H9 (cell line): ENCODE measurements around the gene PTPN22. TPM values are rescaled to one million over a fixed set of nuclear protein-coding genes. Genes with fewer than 3 reads are reported as not detected.

Source experiments
- DNase-seq: peaks from one replicate; pipeline ENCODE4 v3.0.0-alpha.2; 2017
- H2AFZ ChIP-seq: one replicate; pipeline ENCODE4 v1.6.1; 2013; ENCODE audit warnings: mild to moderate bottlenecking, low read length, control low read depth, moderate library complexity
- H2AK5ac ChIP-seq: 2 replicates; pipeline ENCODE4 v1.6.1; 2013; ENCODE audit warnings: low read length, control low read depth, mixed read lengths; ENCODE audit not compliant: insufficient read length
- H2BK120ac ChIP-seq: one replicate; pipeline ENCODE4 v1.6.1; 2013; ENCODE audit warnings: low read depth, mild to moderate bottlenecking, low read length, control low read depth, inconsistent platforms; ENCODE audit not compliant: poor library complexity, severe bottlenecking
- H2BK12ac ChIP-seq: 2 replicates; pipeline ENCODE4 v1.6.1; 2013; ENCODE audit warnings: low read length, control low read depth, mixed read lengths, low read depth; ENCODE audit not compliant: insufficient read length
- H2BK15ac ChIP-seq: 2 replicates; pipeline ENCODE4 v1.6.1; 2013; ENCODE audit warnings: low read depth, low read length, control low read depth
- H2BK20ac ChIP-seq: one replicate; pipeline ENCODE4 v1.6.1; 2013; ENCODE audit warnings: low read depth, mild to moderate bottlenecking, low read length, control low read depth, inconsistent platforms; ENCODE audit not compliant: poor library complexity, severe bottlenecking
- H2BK5ac ChIP-seq: 2 replicates; pipeline ENCODE4 v1.6.1; 2013; ENCODE audit warnings: low read length, control low read depth, mixed read lengths; ENCODE audit not compliant: insufficient read length
- H3K14ac ChIP-seq: 2 replicates; pipeline ENCODE4 v1.6.1; 2013; ENCODE audit warnings: low read length, control low read depth; ENCODE audit not compliant: insufficient read depth
- H3K18ac ChIP-seq: 2 replicates; pipeline ENCODE4 v1.6.1; 2013; ENCODE audit warnings: low read depth, mild to moderate bottlenecking, mixed read lengths, low read length, control low read depth; ENCODE audit not compliant: insufficient read length
- H3K23ac ChIP-seq: 2 replicates; pipeline ENCODE4 v1.6.1; 2013; ENCODE audit warnings: low read length, control low read depth, mixed read lengths, low read depth; ENCODE audit not compliant: insufficient read length
- H3K23me2 ChIP-seq: 2 replicates; pipeline ENCODE4 v1.6.1; 2013; ENCODE audit warnings: low read depth, mild to moderate bottlenecking, mixed read lengths, low read length, control low read depth; ENCODE audit not compliant: insufficient read length, poor library complexity, severe bottlenecking
- H3K27ac ChIP-seq: 2 replicates; pipeline ENCODE4 v1.5.1; 2013; ENCODE audit warnings: low read length, control low read depth, mixed read lengths, low read depth; ENCODE audit not compliant: insufficient read length
- H3K27me3 ChIP-seq: 2 replicates; pipeline ENCODE4 v1.6.1; 2013; ENCODE audit warnings: low read length, control low read depth, inconsistent platforms; ENCODE audit not compliant: insufficient read depth
- H3K4ac ChIP-seq: 2 replicates; pipeline ENCODE4 v1.6.1; 2013; ENCODE audit warnings: low read depth, mild to moderate bottlenecking, control low read depth, inconsistent platforms, low read length, moderate library complexity
- H3K4me1 ChIP-seq: 2 replicates; pipeline ENCODE4 v1.6.1; 2013; ENCODE audit warnings: low read length, control low read depth, inconsistent platforms; ENCODE audit not compliant: insufficient read depth
- H3K4me2 ChIP-seq: 2 replicates; pipeline ENCODE4 v1.6.1; 2013; ENCODE audit warnings: low read length, control low read depth, mixed read lengths; ENCODE audit not compliant: insufficient read length, insufficient read depth
- H3K56ac ChIP-seq: 2 replicates; pipeline ENCODE4 v1.6.1; 2013; ENCODE audit warnings: low read depth, mild to moderate bottlenecking, mixed read lengths, low read length, control low read depth; ENCODE audit not compliant: insufficient read length
- H3K79me1 ChIP-seq: 2 replicates; pipeline ENCODE4 v1.6.1; 2013; ENCODE audit warnings: low read depth, mild to moderate bottlenecking, moderate library complexity, low read length, control low read depth, inconsistent platforms; ENCODE audit not compliant: insufficient read depth, poor library complexity, severe bottlenecking
- H3K79me2 ChIP-seq: 2 replicates; pipeline ENCODE4 v1.6.1; 2013; ENCODE audit warnings: low read length, control low read depth, inconsistent platforms; ENCODE audit not compliant: insufficient read depth
- H3K9ac ChIP-seq: 2 replicates; pipeline ENCODE4 v1.6.1; 2013; ENCODE audit warnings: low read length, control low read depth, mixed read lengths; ENCODE audit not compliant: insufficient read length; ENCODE audit errors: extremely low read depth
- H3K9me3 ChIP-seq: one replicate; pipeline ENCODE4 v1.6.1; 2013; ENCODE audit warnings: low read depth, low read length, inconsistent platforms; ENCODE audit not compliant: control insufficient read depth
- H3T11ph ChIP-seq: one replicate; pipeline ENCODE4 v1.6.1; 2013; ENCODE audit warnings: mild to moderate bottlenecking, low read length, control low read depth, inconsistent platforms
- H4K20me1 ChIP-seq: one replicate; pipeline ENCODE4 v1.6.1; 2013; ENCODE audit not compliant: control insufficient read depth, insufficient read length, insufficient read depth
- H4K5ac ChIP-seq: 2 replicates; pipeline ENCODE4 v1.6.1; 2013; ENCODE audit warnings: low read depth, mild to moderate bottlenecking, mixed read lengths, low read length, control low read depth; ENCODE audit not compliant: insufficient read length
- H4K8ac ChIP-seq: replicated peaks from 2 replicates; pipeline ENCODE4 v1.6.1; 2013; ENCODE audit warnings: low read length, control low read depth, mixed read lengths, low read depth; ENCODE audit not compliant: insufficient read length
- H4K91ac ChIP-seq: 2 replicates; pipeline ENCODE4 v1.6.1; 2013; ENCODE audit warnings: low read depth, mild to moderate bottlenecking, moderate library complexity, mixed read lengths, low read length, control low read depth; ENCODE audit not compliant: insufficient read length
- H3K27ac Mint-ChIP-seq, 3 experiments: 2 replicates in 2 of 3; 3 replicates in 1 of 3; pipeline ENCODE4 v1.8.0; 2020 to 2021; ENCODE audit warnings: mixed read lengths in 3 of 3, mild to moderate bottlenecking in 1 of 3, moderate library complexity in 1 of 3
- H3K27me3 Mint-ChIP-seq: 2 replicates; pipeline ENCODE4 v1.8.0; 2021; ENCODE audit warnings: low read depth, mild to moderate bottlenecking, moderate library complexity, mixed read lengths
- H3K36me3 Mint-ChIP-seq, 3 experiments: 2 replicates in 2 of 3; 3 replicates in 1 of 3; pipeline ENCODE4 v1.8.0; 2020 to 2021; ENCODE audit warnings: low read depth in 3 of 3, mixed read lengths in 3 of 3; ENCODE audit not compliant: insufficient read depth in 1 of 3
- H3K4me1 Mint-ChIP-seq, 2 experiments: 2 replicates each; pipeline ENCODE4 v1.8.0; 2020; ENCODE audit warnings: mixed read lengths in 2 of 2
- H3K4me3 Mint-ChIP-seq, 2 experiments: 2 replicates in 1 of 2; 3 replicates in 1 of 2; pipeline ENCODE4 v1.8.0; 2020 to 2021; ENCODE audit warnings: mild to moderate bottlenecking in 2 of 2, mixed read lengths in 2 of 2, moderate library complexity in 1 of 2
- H3K9me3 Mint-ChIP-seq, 2 experiments: 2 replicates in 1 of 2; 3 replicates in 1 of 2; pipeline ENCODE4 v1.8.0; 2020; ENCODE audit warnings: mild to moderate bottlenecking in 2 of 2, mixed read lengths in 2 of 2, moderate library complexity in 1 of 2
- CTCF ChIP-seq: fragments of 200-600 bp; sonication (generic); conservative IDR thresholded peaks from 3 replicates; pipeline ENCODE4 v1.8.0; 2021; ENCODE audit warnings: antibody characterized with exemption, mild to moderate bottlenecking
- WGBS: extraction: QIAGEN DNeasy Blood & Tissue Kit; methylation state at CpG from one replicate; pipeline ENCODE4 v1.1.7; 2013; ENCODE audit warnings: missing lambda C conversion rate, low lambda C conversion rate, mixed read lengths; ENCODE audit not compliant: insufficient read length; ENCODE audit errors: extremely low coverage; 5-methylcytosine and 5-hydroxymethylcytosine counted together
- total RNA-seq: library from RNA; stranded (reverse); gene quantifications from 2 replicates; pipeline ENCODE4 v1.2.1, GENCODE V29; 2021

The PTPN22 gene
- total RNA-seq, 1 experiment from 2014 or later: not detected

- no peaks in the 10 kb centered on the region for H3K4me1 ChIP-seq
- no peak overlapping the region for H2BK12ac ChIP-seq
- no peaks in the 10 kb centered on the region for H3K23me2 ChIP-seq
- H2AFZ ChIP-seq: no peak overlapping the region
- Mint-ChIP-seq H3K4me3 (no peak overlapping the region), H3K36me3 (peaks cover 2 to 31% (median 21%) of the 10 kb centered on the region in 3 experiments; a peak in 4 of 7 replicates), H3K27ac (no peak overlapping the region), H3K4me1 (no peaks in the 10 kb centered on the region), H3K27me3 (no peaks in the 10 kb centered on the region), H3K9me3 (no peaks in the 10 kb centered on the region)
- no peak overlapping the region for H4K5ac ChIP-seq
- no peak overlapping the region for H2AK5ac ChIP-seq
- H2BK5ac ChIP-seq: no peak overlapping the region
- no peak overlapping the region for H3K4me2 ChIP-seq
- H3K9me3 ChIP-seq: no peaks in the 10 kb centered on the region
- no peaks in the 10 kb centered on the region for H4K20me1 ChIP-seq
- no peak overlapping the region for H3K56ac ChIP-seq
- no peak overlapping the region for H2BK20ac ChIP-seq
- H3K27ac ChIP-seq: no peak overlapping the region
- H3T11ph ChIP-seq: no peak overlapping the region
- no peak overlapping the region for H2BK15ac ChIP-seq
- H3K4ac ChIP-seq: no peak overlapping the region
- no peaks in the 10 kb centered on the region for H3K27me3 ChIP-seq
- no peak overlapping the region for H3K18ac ChIP-seq
- no peaks in the 10 kb centered on the region for H3K79me1 ChIP-seq
- no CpG with 5 or more reads among the region's 8 CpGs for WGBS
- no peak overlapping the region for H3K14ac ChIP-seq
- no peak overlapping the region for H2BK120ac ChIP-seq
- no peak for TF ChIP-seq CTCF
- H3K79me2 ChIP-seq: no peaks in the 10 kb centered on the region
- H3K23ac ChIP-seq: no peak overlapping the region
- no peak overlapping the region for H4K91ac ChIP-seq
- no peak for DNase-seq
- no peak overlapping the region for H4K8ac ChIP-seq
- no peak overlapping the region for H3K9ac ChIP-seq
Observed at GRCh38 chr1:113895961-113896360, 24.4 kb upstream of the PTPN22 start.
